MM.1S (cell line): ENCODE results near the gene HORMAD1.

Experiments
- CTCF ChIP-seq: fragments of 300-600 bp; sonication (generic); IDR thresholded peaks from 2 replicates; pipeline ENCODE4 v1.5.1; 2016; ENCODE audit warnings: antibody characterized with exemption, low read length, mixed read lengths
- EZH2 ChIP-seq: fragments of 300-600 bp; sonication (generic); optimal IDR thresholded peaks from 2 replicates; pipeline ENCODE3; 2017; ENCODE audit warnings: low read depth, mild to moderate bottlenecking, antibody characterized with exemption, low read length, mixed read lengths

GRCh38 chr1:150661156-150661555 lies 59.5 kb downstream of the HORMAD1 start:
- TF ChIP-seq CTCF (no peak), EZH2 (no peak)
